AG04450 (cell line): ENCODE measurements around the gene EHD2. TPM values are rescaled to one million over a fixed set of nuclear protein-coding genes. Genes with fewer than 3 reads are reported as not detected.
A peak's percentile ranks its signal among the peaks of the same experiment; 100 is the strongest.
"Not testable (repeated sequence)": the region's sequence is repeated elsewhere in the genome, so short reads cannot be mapped to it uniquely, and the experiment has no call there.

ENCODE experiments used
- CTCF ChIA-PET: fragments of 300-600, 350-600 bp; formaldehyde crosslinking; extraction: SDS; loops from one replicate; lab custom pipeline; 2022; ENCODE audit warnings: antibody characterized with exemption, inconsistent platforms; lab: Charles Lee
- POLR2A ChIA-PET: fragments of 350-600 bp; formaldehyde crosslinking; extraction: SDS; loops from one replicate; lab custom pipeline; 2021; ENCODE audit warnings: antibody characterized with exemption, inconsistent platforms; lab: Yijun Ruan, JAX
- DNase-seq: peaks from one replicate; pipeline ENCODE4 v3.0.0-alpha.2; 2011; ENCODE audit warnings: low read depth, low spot score
- H3K27ac ChIP-seq: one replicate; pipeline ENCODE4 v1.5.1; 2012; ENCODE audit warnings: low read depth, low read length, control low read depth
- H3K27me3 ChIP-seq: one replicate; pipeline ENCODE4 v1.6.0; 2012; ENCODE audit warnings: low read length; ENCODE audit not compliant: control insufficient read depth, insufficient read depth
- H3K4me3 ChIP-seq: 2 replicates; pipeline ENCODE4 v1.5.1; 2011; ENCODE audit warnings: mild to moderate bottlenecking, low read depth, low read length, control low read depth
- H3K9me3 ChIP-seq: 2 replicates; pipeline ENCODE4 v1.5.1; 2012; ENCODE audit warnings: low read length; ENCODE audit not compliant: control insufficient read depth, insufficient read depth
- polyA plus RNA-seq: library from polyadenylated mRNA; depleted of rRNA; stranded (reverse); fragments of >200 nt; gene quantifications from 2 replicates; pipeline ENCODE4 v1.2.3, GENCODE V29; 2011
- TF ChIP-seq, protein P1 (sequence below): IDR thresholded peaks from 2 replicates; pipeline ENCODE4 v1.5.1; 2011; ENCODE audit warnings: low read depth, low read length, control low read depth, inconsistent platforms

The EHD2 gene
- polyA plus RNA-seq, 1 experiment: 84.0 TPM

DNA sequence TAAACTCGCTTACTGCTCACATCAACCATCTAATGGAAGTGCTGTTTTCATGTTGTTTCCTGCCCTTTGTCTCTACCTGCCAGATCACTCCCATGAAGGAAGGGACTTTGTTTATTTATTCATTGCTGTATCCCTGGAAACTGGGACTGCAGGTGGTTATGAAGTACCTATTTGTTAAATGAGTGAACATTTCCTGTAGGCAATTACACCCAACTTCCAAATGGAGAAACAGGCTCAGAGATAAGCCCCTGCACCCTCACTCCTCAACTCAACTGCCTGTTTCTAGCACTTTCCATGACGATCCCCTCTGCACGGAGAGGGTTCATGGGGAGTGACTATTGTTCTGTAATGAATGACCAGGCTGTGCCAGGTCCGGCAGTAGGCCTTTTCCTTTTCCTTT is 63.3 kb downstream of the EHD2 start:
- H3K27me3 ChIP-seq: no peaks in the 10 kb centered on the region
- no peaks in the 10 kb centered on the region; the same call in 1 of the 2 replicates for H3K9me3 ChIP-seq
- TF ChIP-seq, protein P1, sequence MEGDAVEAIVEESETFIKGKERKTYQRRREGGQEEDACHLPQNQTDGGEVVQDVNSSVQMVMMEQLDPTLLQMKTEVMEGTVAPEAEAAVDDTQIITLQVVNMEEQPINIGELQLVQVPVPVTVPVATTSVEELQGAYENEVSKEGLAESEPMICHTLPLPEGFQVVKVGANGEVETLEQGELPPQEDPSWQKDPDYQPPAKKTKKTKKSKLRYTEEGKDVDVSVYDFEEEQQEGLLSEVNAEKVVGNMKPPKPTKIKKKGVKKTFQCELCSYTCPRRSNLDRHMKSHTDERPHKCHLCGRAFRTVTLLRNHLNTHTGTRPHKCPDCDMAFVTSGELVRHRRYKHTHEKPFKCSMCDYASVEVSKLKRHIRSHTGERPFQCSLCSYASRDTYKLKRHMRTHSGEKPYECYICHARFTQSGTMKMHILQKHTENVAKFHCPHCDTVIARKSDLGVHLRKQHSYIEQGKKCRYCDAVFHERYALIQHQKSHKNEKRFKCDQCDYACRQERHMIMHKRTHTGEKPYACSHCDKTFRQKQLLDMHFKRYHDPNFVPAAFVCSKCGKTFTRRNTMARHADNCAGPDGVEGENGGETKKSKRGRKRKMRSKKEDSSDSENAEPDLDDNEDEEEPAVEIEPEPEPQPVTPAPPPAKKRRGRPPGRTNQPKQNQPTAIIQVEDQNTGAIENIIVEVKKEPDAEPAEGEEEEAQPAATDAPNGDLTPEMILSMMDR: no peak
- CTCF ChIA-PET: interaction anchor here (1.4 to 2.1 kb wide), 2 partner anchors 11 to 64 kb away, joined by 5 to 7 read pairs; partner anchors contain the start of gene EHD2
- no peak overlapping the region for H3K4me3 ChIP-seq
- POLR2A ChIA-PET: interaction anchor here (0.5 kb wide), 2 partner anchors 9 to 58 kb away, joined by 3 read pairs; no protein-coding TSS in a partner anchor
- no peak for DNase-seq
- H3K27ac ChIP-seq: no peak overlapping the region

DNA sequence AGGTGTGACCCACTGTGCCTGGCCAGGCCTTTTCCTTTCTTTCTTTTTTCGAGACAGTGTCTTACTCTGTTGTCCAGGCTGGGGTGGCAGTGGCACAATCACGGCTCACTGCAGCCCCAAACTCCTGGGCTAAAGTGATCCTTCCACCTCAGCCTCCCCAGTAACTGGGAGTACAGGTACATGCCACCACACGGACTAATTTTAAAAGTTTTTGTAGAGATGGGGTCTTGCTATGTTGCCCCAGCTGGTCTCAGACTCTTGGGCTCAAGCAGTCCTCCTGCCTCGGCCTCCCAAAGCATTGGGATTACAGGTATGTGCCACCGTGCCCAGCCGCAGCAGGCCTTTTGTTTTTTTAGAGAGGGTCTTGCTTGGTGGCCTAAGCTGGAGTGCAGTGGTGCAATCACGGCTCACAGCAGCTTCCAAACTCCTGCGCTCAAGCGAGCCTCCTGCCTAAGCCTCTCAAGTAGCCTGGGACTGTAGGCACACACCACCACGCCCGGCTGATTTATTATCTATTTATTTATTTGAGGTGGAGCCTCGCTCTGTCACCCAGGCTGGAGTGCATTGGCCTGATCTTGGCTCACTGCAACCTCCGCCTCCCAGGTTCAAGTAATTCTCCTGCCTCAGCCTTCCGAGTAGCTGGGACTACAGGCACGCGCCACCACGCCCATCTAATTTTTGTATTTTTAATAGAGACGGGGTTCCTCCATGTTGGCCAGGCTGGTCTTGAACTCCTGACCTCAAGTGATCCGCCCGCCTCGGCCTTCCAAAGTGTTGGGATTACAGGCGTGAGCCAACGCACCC is 64.2 kb downstream of the EHD2 start:
- H3K27ac ChIP-seq: peak overlapping the region; percentile 94
- DNase-seq, H3K9me3 ChIP-seq, CTCF ChIA-PET, H3K27me3 ChIP-seq: not testable (repeated sequence)
- peak overlapping the region; percentile 94 for H3K4me3 ChIP-seq
- POLR2A ChIA-PET: interaction anchor here (0.6 kb wide), 1 partner anchor 414 kb away, joined by 3 read pairs; no protein-coding TSS in a partner anchor

DNA sequence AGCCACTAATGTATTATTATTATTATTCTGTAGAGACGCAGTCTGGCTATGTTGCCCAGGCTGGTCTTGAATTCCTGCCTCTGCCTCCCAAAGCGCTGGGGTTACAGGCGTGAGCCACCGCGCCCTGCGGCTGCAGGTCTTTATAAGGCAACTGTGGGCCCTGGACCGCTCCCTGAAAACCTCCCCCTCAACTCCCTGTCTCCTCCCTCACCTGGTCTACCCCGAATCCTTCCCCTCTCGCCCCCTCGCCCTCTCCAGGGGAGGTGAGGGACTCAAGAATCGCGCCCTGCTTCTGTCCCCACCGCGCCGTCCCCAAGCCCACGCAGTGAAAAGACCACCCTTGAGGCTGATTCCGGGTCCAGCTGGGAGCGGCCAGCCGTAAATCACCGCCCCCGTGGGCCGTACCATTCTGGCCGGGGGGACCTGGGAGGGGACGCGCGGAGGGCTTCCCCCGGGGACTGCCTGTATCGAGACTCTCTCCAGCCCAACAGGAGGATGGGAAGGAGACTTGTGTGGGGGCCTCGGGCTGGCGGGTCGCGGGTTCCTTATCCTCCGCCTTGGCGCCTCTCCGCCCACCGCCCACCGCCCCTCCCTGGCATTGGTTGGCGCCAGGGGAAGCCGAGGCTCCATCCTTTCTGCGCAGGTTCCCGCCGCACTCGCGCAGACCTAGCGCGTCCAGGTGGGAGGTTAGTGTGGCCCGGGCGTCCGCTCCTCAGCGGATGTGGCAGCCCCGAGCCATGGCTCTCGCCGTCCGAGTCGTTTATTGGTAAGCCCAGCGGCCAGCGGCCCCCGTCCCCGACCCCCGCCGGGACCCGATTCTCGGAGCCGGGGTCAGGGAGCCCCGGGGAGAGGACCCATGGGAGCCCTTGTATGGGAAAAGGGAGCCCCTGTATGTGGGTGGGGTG is 65.1 kb downstream of the EHD2 start, which contains the start of gene SELENOW:
SELENOW (plus strand) TSS at position 655 of the 905 bp plus-strand sequence; CDS start at position 738, 83 bp downstream.
- H3K4me3 ChIP-seq: peak within 1 kb of the TSS; percentile 94
- ChIA-PET POLR2A (interaction anchor here (0.6 kb wide), 1 partner anchor 414 kb away, joined by 3 read pairs; no protein-coding TSS in a partner anchor), CTCF (no interaction called here)
- H3K27ac ChIP-seq: peak within 1 kb of the TSS; percentile 94
- no peaks in the 10 kb centered on the region; the same call in 1 of the 2 replicates for H3K9me3 ChIP-seq
- no peaks in the 10 kb centered on the region for H3K27me3 ChIP-seq
- DNase-seq: peak; percentile 27
- TF ChIP-seq, protein P1: no peak

DNA sequence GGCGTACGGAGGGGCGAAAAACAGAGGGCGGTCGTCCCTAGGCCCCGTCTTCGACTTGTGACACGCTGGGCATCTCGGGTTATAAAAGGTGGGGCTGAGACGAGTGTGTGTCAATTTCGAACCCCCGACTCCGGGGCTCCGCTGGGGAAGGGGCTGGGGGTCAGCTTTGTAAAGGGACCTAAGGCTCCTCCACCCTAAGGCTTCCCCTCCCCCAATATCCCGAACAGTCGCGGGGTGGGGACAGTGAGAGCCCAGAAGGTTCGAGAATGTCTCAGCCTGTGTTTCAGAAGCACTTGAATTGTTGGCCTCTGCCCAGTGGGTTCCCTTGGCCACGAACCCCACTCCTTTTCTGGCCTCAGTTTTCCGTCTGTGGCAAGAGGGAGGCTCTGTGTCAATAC is 65.7 kb downstream of the EHD2 start:
- DNase-seq: no peak
- Histone ChIP-seq H3K9me3 (no peaks in the 10 kb centered on the region; the same call in 1 of the 2 replicates), H3K27me3 (no peaks in the 10 kb centered on the region), H3K27ac (no peak overlapping the region), H3K4me3 (peak overlapping the region; percentile 94)
- TF ChIP-seq, protein P1: no peak
- CTCF ChIA-PET: interaction anchor here (0.6 kb wide), 1 partner anchor 14 kb away, joined by 3 read pairs; no protein-coding TSS in a partner anchor
- POLR2A ChIA-PET: no interaction called here
